Spleen (tissue), 11 donors: ENCODE results near the gene KDM6A. TPM values are rescaled to one million over a fixed set of nuclear protein-coding genes. Genes with fewer than 3 reads are reported as not detected.
"Not testable (repeated sequence)": the region's sequence is repeated elsewhere in the genome, so short reads cannot be mapped to it uniquely, and the experiment has no call there.

Experiments used
- DNase-seq: peaks from one replicate; pipeline ENCODE4 v3.0.0-alpha.2; 2020
- H3K27ac ChIP-seq, 8 donors: fragments of 200-600 bp; sonication (generic) in 7 of 8; 1 replicate in 4 of 8; 2 replicates in 4 of 8; pipeline versions ENCODE4 v1.5.0 to v1.8.0; 2016 to 2021; ENCODE audit warnings: inconsistent platforms in 4 of 8, mild to moderate bottlenecking in 4 of 8, moderate library complexity in 1 of 8
- H3K27me3 ChIP-seq, 7 donors: fragments of 200-600 bp; sonication (generic) in 6 of 7; replicated peaks in 1 of 7; 1 replicate in 4 of 7; 2 replicates in 3 of 7; pipeline versions ENCODE4 v1.5.0 to v1.8.0; 2016 to 2021; ENCODE audit warnings: inconsistent platforms in 3 of 7, mild to moderate bottlenecking in 1 of 7
- H3K36me3 ChIP-seq, 6 donors: fragments of 200-600 bp; sonication (generic) in 5 of 6; 1 replicate in 4 of 6; 2 replicates in 2 of 6; pipeline versions ENCODE4 v1.5.0 to v1.8.0; 2016 to 2021; ENCODE audit warnings: inconsistent platforms in 2 of 6
- H3K4me1 ChIP-seq, 6 donors: fragments of 200-600 bp; sonication (generic) in 5 of 6; 1 replicate in 3 of 6; 2 replicates in 3 of 6; pipeline versions ENCODE4 v1.5.0 to v1.8.0; 2016 to 2021; ENCODE audit warnings: inconsistent platforms in 3 of 6
- H3K4me3 ChIP-seq, 8 donors: fragments of 200-600 bp; sonication (generic) in 7 of 8; 1 replicate in 4 of 8; 2 replicates in 4 of 8; pipeline versions ENCODE4 v1.5.0 to v1.8.0; 2016 to 2021; ENCODE audit warnings: inconsistent platforms in 4 of 8, mild to moderate bottlenecking in 4 of 8, moderate library complexity in 2 of 8
- H3K9me3 ChIP-seq, 8 donors: fragments of 200-600 bp; sonication (generic) in 7 of 8; 1 replicate in 4 of 8; 2 replicates in 4 of 8; pipeline versions ENCODE4 v1.5.0 to v1.8.0; 2016 to 2021; ENCODE audit warnings: inconsistent platforms in 4 of 8
- CTCF ChIP-seq, 11 experiments: fragments of 200-600 bp in 7 of 11; fragments of 450-650 bp in 4 of 11; sonication (generic) in 4 of 11; IDR thresholded peaks in 8 of 11; conservative IDR thresholded peaks in 3 of 11; 1 replicate in 7 of 11; 2 replicates in 4 of 11; pipeline versions ENCODE4 v1.4.0 to v1.8.0; 2016 to 2021; ENCODE audit warnings: antibody characterized with exemption in 11 of 11, inconsistent platforms in 4 of 11, mild to moderate bottlenecking in 1 of 11
- POLR2A ChIP-seq, 3 donors: fragments of 450-650 bp; IDR thresholded peaks; one replicate each; pipeline ENCODE4 v1.5.1; 2017; ENCODE audit warnings: antibody characterized with exemption in 3 of 3, mild to moderate bottlenecking in 1 of 3
- POLR2AphosphoS5 ChIP-seq, 3 donors: sonication (generic); formaldehyde crosslinking; IDR thresholded peaks; one replicate each; pipeline ENCODE4 v1.5.1; 2017; ENCODE audit warnings: antibody characterized with exemption in 3 of 3
- WGBS, 5 donors: extraction: QIAGEN DNeasy Blood & Tissue Kit in 3 of 5; methylation state at CpG; one replicate each; pipeline versions ENCODE4 v1.1.5 to v1.1.7; 2013 to 2018; 5-methylcytosine and 5-hydroxymethylcytosine counted together
- intact Hi-C: fragments of 100-400 bp; cut with DNase I; formaldehyde crosslinking; loops from one replicate; pipeline ENCODE4 v1.15.0; 2023; ENCODE audit warnings: low total_unique reads
- polyA plus RNA-seq, 3 donors: library from polyadenylated mRNA; stranded (reverse); fragments of 200-250 nt; gene quantifications; one replicate each; pipeline ENCODE4 v1.2.1, GENCODE V29; 2013
- total RNA-seq, 7 donors: library from RNA; depleted of rRNA in 3 of 7; stranded (reverse); fragments of >200 nt in 3 of 7; fragmentation: NEBNext Ultra II Directional in 4 of 7; extraction: Animal tissue kit (Norgen Biotek cat#: 25700) in 4 of 7; gene quantifications; one replicate each; pipeline versions ENCODE4 v1.1.0 to v1.2.1, GENCODE V29; 2016 to 2021
- donor health status: healthy with polysubstance abuse.
- donor health status: DM: no; HTN: no; CAD: no; lungs with moderate emphysema.
- donor health status: DM: no; HTN: no; CAD: no.
- donor health status: Bipolar disorder and iron deficiency.
- donor health status: healthy.
- donor health status: DM: no; HTN: no; CAD: no.
- donor health status: DM: yes; HTN: yes; CAD: no.

The KDM6A gene
- total and polyA plus RNA-seq, 10 donors = 8.0 to 68.2 (median 47.9) TPM

GRCh38 chrX:45036161-45036560 is 163.2 kb downstream of the KDM6A start:
- peaks cover 0 to 27% (median 0%) of the 10 kb centered on the region in 6 donors for H3K36me3 ChIP-seq
- 90 to 98% (median 96%) methylated on average over 4 of the region's 4 CpGs for WGBS, 5 donors
- no peak overlapping the region for H3K4me3 ChIP-seq
- TF ChIP-seq POLR2A (IDR thresholded peaks at IDR 0.05) = no peak
- no peak for TF ChIP-seq POLR2AphosphoS5 (IDR thresholded peaks at IDR 0.05)
- TF ChIP-seq CTCF (IDR thresholded peaks at IDR 0.05 in 8 of 11, conservative IDR thresholded peaks at IDR 0.05 in 3 of 11) = no peak
- no peak for DNase-seq
- no peak overlapping the region for H3K27ac ChIP-seq
- peaks cover 0 to 7% (median 0%) of the 10 kb centered on the region in 6 donors for H3K4me1 ChIP-seq
- H3K27me3 ChIP-seq = no peaks in the 10 kb centered on the region
- intact Hi-C loops = no loop called here
- no peaks in the 10 kb centered on the region for H3K9me3 ChIP-seq

GRCh38 chrX:45040137-45040536 is 167.1 kb downstream of the KDM6A start:
- intact Hi-C loops, H3K27me3 ChIP-seq, H3K4me3 ChIP-seq, DNase-seq, H3K9me3 ChIP-seq, H3K27ac ChIP-seq, H3K4me1 ChIP-seq: not testable (repeated sequence)
- 80 to 99% (median 95%) methylated on average over 1 to 21 of the region's 28 CpGs; no CpG with 5 or more reads in 2 of the 5 donors for WGBS, 5 donors
- H3K36me3 ChIP-seq = peaks cover 0 to 36% (median 0%) of the 10 kb centered on the region in 6 donors

GRCh38 chrX:45046417-45046816 is 173.4 kb downstream of the KDM6A start:
- intact Hi-C loops = no loop called here
- no peak for DNase-seq
- Histone ChIP-seq H3K27me3 (no peaks in the 10 kb centered on the region), H3K27ac (no peak overlapping the region), H3K36me3 (peaks cover 0 to 18% (median under 1%) of the 10 kb centered on the region in 6 donors), H3K4me1 (no peaks in the 10 kb centered on the region), H3K4me3 (no peak overlapping the region), H3K9me3 (no peaks in the 10 kb centered on the region)
- TF ChIP-seq POLR2AphosphoS5 (IDR thresholded peaks at IDR 0.05) (no peak), CTCF (IDR thresholded peaks at IDR 0.05 in 8 of 11, conservative IDR thresholded peaks at IDR 0.05 in 3 of 11) (no peak), POLR2A (IDR thresholded peaks at IDR 0.05) (no peak)
- 92 to 100% (median 98%) methylated on average over 1 of the region's 1 CpG for WGBS, 5 donors

GRCh38 chrX:45050558-45050957 is 177.6 kb downstream of the KDM6A start:
- DNase-seq = no peak
- Histone ChIP-seq H3K27me3 (no peaks in the 10 kb centered on the region), H3K4me3 (no peak overlapping the region), H3K4me1 (no peaks in the 10 kb centered on the region), H3K9me3 (no peaks in the 10 kb centered on the region), H3K27ac (no peak overlapping the region), H3K36me3 (peaks cover 0 to 44% (median 11%) of the 10 kb centered on the region in 6 donors)
- no peak for TF ChIP-seq POLR2AphosphoS5 (IDR thresholded peaks at IDR 0.05)
- intact Hi-C loops = no loop called here

GRCh38 chrX:45056428-45057145 is 183.6 kb downstream of the KDM6A start:
- H3K27me3 ChIP-seq = no peaks in the 10 kb centered on the region
- no peak overlapping the region for H3K27ac ChIP-seq
- intact Hi-C loops = no loop called here
- no peaks in the 10 kb centered on the region for H3K9me3 ChIP-seq
- no peaks in the 10 kb centered on the region for H3K4me1 ChIP-seq
- H3K4me3 ChIP-seq = no peak overlapping the region
- WGBS, 5 donors = 83 to 94% (median 88%) methylated on average over 2 of the region's 2 CpGs
- no peak for DNase-seq
- no peak for TF ChIP-seq CTCF (IDR thresholded peaks at IDR 0.05 in 8 of 11, conservative IDR thresholded peaks at IDR 0.05 in 3 of 11)
- H3K36me3 ChIP-seq = peaks cover 0 to 66% (median 26%) of the 10 kb centered on the region in 6 donors

GRCh38 chrX:45059906-45060305 is 186.9 kb downstream of the KDM6A start:
- WGBS, 5 donors = 88 to 97% (median 91%) methylated on average over 2 of the region's 2 CpGs
- H3K27me3 ChIP-seq, intact Hi-C loops: not testable (repeated sequence)

More at GRCh38 chrX:45059906-45060305, 186.9 kb downstream of the KDM6A start:
- H3K4me1 ChIP-seq, H3K9me3 ChIP-seq, H3K27ac ChIP-seq, H3K4me3 ChIP-seq, DNase-seq: not testable (repeated sequence)
- H3K36me3 ChIP-seq = peaks cover 0 to 67% (median 33%) of the 10 kb centered on the region in 6 donors
